Epithelial cell of umbilical artery (primary cell): ENCODE data around the gene TAPT1. TPM values are rescaled to one million over a fixed set of nuclear protein-coding genes. Genes with fewer than 3 reads are reported as not detected.

ENCODE experiments used
- total RNA-seq: library from RNA; depleted of rRNA; stranded (reverse); fragments of >200 nt; gene quantifications from 2 replicates; pipeline ENCODE4 v1.2.3, GENCODE V29; 2014

TAPT1 gene, protein sequence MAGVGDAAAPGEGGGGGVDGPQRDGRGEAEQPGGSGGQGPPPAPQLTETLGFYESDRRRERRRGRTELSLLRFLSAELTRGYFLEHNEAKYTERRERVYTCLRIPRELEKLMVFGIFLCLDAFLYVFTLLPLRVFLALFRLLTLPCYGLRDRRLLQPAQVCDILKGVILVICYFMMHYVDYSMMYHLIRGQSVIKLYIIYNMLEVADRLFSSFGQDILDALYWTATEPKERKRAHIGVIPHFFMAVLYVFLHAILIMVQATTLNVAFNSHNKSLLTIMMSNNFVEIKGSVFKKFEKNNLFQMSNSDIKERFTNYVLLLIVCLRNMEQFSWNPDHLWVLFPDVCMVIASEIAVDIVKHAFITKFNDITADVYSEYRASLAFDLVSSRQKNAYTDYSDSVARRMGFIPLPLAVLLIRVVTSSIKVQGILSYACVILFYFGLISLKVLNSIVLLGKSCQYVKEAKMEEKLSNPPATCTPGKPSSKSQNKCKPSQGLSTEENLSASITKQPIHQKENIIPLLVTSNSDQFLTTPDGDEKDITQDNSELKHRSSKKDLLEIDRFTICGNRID
- total RNA-seq, result 8.4 and 16.4 TPM in 2 replicates

GRCh38 chr4:16225863-16226815 is at the start of gene TAPT1:
Gene TAPT1, minus strand, starts transcription at chr4:16226471. Its CDS starts 14 bp downstream, at chr4:16226457.

Other genes starting within 250 kb of the TAPT1 start
- 0.30 and 0.65 TPM in 2 replicates for gene PROM1, start 142.4 kb downstream of the TAPT1 start, total RNA-seq